Glutamatergic neuron (in vitro differentiated cells): ENCODE results near the gene PSG1. TPM values are rescaled to one million over a fixed set of nuclear protein-coding genes. Genes with fewer than 3 reads are reported as not detected.
"Not testable (repeated sequence)": the region's sequence is repeated elsewhere in the genome, so short reads cannot be mapped to it uniquely, and the experiment has no call there.

Source experiments
- DNase-seq: peaks from one replicate; pipeline ENCODE4 v3.0.0; 2022
- H3K27ac Mint-ChIP-seq: one replicate; pipeline ENCODE4 v1.8.0; 2020; ENCODE audit warnings: mild to moderate bottlenecking, mixed read lengths, inconsistent platforms; ENCODE audit not compliant: unreplicated experiment
- H3K27me3 Mint-ChIP-seq: one replicate; pipeline ENCODE4 v1.8.0; 2020; ENCODE audit warnings: mild to moderate bottlenecking, moderate library complexity, mixed read lengths, inconsistent platforms; ENCODE audit not compliant: unreplicated experiment
- H3K36me3 Mint-ChIP-seq: one replicate; pipeline ENCODE4 v1.8.0; 2020; ENCODE audit warnings: mild to moderate bottlenecking, mixed read lengths, inconsistent platforms; ENCODE audit not compliant: unreplicated experiment
- H3K4me1 Mint-ChIP-seq: one replicate; pipeline ENCODE4 v1.8.0; 2020; ENCODE audit warnings: mild to moderate bottlenecking, low read depth, mixed read lengths, inconsistent platforms; ENCODE audit not compliant: unreplicated experiment
- H3K4me3 Mint-ChIP-seq: one replicate; pipeline ENCODE4 v1.8.0; 2020; ENCODE audit warnings: mild to moderate bottlenecking, mixed read lengths, inconsistent platforms; ENCODE audit not compliant: unreplicated experiment
- H3K9me3 Mint-ChIP-seq: one replicate; pipeline ENCODE4 v1.8.0; 2020; ENCODE audit warnings: mild to moderate bottlenecking, moderate library complexity, mixed read lengths, inconsistent platforms; ENCODE audit not compliant: unreplicated experiment
- total RNA-seq: library from RNA; stranded (reverse); fragmentation: NEBNext Ultra II Directional; extraction: Animal tissue kit (Norgen Biotek cat#: 25700); gene quantifications from one replicate; pipeline ENCODE4 v1.2.1, GENCODE V29; 2021; ENCODE audit not compliant: unreplicated experiment
- TF ChIP-seq, protein P1 (sequence below): fragments of 200-600 bp; sonication (generic); IDR thresholded peaks from one replicate; pipeline ENCODE4 v1.5.0; 2021; ENCODE audit not compliant: partially characterized antibody, unreplicated experiment

The PSG1 gene
- total RNA-seq, 1 donor from 2014 or later, result not detected

DNA sequence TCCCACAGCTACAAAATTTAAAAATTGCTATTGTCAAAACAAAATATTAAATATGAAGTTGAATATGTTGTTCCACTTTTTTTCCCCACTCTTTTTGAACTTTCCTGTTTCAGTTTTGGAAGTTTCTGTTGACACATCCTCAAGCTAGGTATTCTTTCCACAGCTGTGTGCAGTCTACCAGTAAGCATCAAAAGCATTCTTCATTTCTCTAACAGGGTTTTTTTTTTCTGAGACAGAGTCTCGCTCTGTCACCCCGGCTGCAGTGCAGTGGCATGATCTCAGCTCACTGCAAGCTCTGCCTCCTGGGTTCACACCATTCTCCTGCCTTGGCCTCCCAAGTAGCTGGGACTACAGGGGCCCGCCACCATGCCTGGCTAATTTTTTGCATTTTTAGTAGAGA is 5.4 kb downstream of the PSG1 start:
- H3K36me3 Mint-ChIP-seq, H3K9me3 Mint-ChIP-seq, H3K27ac Mint-ChIP-seq, H3K4me3 Mint-ChIP-seq, H3K4me1 Mint-ChIP-seq, DNase-seq, H3K27me3 Mint-ChIP-seq: not testable (repeated sequence)

DNA sequence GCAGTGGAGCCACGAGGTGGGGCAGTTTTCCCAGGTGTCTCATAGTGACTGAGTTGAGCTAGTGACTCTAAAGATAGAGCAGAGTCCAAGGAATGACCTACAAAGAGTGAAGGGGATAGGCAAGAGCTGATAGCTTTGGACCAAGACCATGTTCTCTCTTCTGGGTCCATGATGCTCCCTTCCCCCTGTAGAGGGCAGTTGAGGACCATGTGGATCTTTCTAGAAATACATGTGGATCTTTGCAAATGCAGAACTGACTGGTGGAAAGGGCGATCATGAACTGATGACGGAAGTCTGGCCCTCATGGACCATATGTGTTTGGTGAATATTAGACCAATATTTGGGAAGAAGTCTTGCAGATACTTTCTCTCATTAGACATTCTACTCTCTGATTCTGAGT is 6.9 kb downstream of the PSG1 start:
- H3K27ac Mint-ChIP-seq, result no peak overlapping the region
- H3K27me3 Mint-ChIP-seq, result no peaks in the 10 kb centered on the region
- H3K4me3 Mint-ChIP-seq, result no peak overlapping the region
- TF ChIP-seq, protein P1, sequence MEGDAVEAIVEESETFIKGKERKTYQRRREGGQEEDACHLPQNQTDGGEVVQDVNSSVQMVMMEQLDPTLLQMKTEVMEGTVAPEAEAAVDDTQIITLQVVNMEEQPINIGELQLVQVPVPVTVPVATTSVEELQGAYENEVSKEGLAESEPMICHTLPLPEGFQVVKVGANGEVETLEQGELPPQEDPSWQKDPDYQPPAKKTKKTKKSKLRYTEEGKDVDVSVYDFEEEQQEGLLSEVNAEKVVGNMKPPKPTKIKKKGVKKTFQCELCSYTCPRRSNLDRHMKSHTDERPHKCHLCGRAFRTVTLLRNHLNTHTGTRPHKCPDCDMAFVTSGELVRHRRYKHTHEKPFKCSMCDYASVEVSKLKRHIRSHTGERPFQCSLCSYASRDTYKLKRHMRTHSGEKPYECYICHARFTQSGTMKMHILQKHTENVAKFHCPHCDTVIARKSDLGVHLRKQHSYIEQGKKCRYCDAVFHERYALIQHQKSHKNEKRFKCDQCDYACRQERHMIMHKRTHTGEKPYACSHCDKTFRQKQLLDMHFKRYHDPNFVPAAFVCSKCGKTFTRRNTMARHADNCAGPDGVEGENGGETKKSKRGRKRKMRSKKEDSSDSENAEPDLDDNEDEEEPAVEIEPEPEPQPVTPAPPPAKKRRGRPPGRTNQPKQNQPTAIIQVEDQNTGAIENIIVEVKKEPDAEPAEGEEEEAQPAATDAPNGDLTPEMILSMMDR, result no peak
- H3K36me3 Mint-ChIP-seq, result no peaks in the 10 kb centered on the region
- no peaks in the 10 kb centered on the region for H3K4me1 Mint-ChIP-seq
- DNase-seq, result no peak
- peaks cover 4% of the 10 kb centered on the region for H3K9me3 Mint-ChIP-seq

DNA sequence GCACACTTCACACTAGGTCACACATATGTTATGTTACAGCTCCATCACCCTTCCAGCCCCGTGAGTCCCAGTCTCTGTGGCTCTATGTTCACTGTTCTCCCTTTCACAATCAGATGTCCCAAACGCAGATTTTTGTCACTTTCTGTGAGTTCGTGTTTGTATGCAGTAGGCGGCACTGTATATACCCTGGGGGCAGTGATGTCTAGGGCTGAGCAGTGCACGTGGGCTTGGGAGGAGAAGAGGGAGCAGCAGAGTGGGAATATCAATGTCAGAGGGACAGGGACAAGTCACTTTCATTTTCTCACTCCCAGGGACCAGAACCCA is 22.0 kb downstream of the PSG1 start:
- Mint-ChIP-seq H3K4me1 (no peaks in the 10 kb centered on the region), H3K9me3 (peaks cover 7% of the 10 kb centered on the region), H3K27ac (no peak overlapping the region), H3K27me3 (peaks cover 9% of the 10 kb centered on the region), H3K36me3 (no peaks in the 10 kb centered on the region), H3K4me3 (no peak overlapping the region)
- TF ChIP-seq, protein P1, result no peak
- no peak for DNase-seq

DNA sequence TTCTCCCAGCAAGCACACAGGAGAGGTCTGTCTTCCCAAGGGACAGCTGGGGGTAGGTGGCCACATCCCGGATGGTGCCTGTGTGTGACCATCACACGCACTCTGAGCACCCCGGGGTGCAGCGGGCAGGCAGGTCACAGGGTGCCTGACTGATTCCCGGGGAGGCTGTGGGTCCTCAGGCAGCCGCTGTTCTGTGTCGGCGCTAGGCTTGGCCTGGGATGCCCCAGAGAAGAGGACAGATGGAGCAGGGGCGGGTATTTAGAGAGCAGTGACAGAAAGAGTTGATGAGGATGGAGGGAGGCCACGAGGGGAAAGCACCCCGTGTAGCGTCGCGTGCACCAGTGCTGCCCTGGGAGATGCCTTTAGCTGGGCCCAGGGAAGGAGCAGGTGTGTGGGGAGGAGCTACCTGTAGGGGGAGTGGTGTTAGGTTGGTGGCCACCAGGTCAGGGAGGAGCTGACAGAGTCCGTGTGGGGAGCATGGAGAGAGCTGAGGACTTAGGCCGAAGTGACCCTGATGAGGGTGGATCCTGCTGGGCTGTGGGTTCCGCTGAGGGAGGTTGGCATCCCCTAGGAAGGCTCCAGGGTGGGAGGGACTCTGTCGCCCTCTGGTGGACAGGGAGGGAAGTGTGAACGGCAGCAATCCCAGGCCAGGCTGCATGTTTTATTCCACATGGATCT is 22.5 kb downstream of the PSG1 start:
- H3K27me3 Mint-ChIP-seq, H3K27ac Mint-ChIP-seq, H3K4me3 Mint-ChIP-seq, DNase-seq, H3K36me3 Mint-ChIP-seq, H3K9me3 Mint-ChIP-seq, H3K4me1 Mint-ChIP-seq: not testable (repeated sequence)
- TF ChIP-seq, protein P1, result peak; percentile 74

DNA sequence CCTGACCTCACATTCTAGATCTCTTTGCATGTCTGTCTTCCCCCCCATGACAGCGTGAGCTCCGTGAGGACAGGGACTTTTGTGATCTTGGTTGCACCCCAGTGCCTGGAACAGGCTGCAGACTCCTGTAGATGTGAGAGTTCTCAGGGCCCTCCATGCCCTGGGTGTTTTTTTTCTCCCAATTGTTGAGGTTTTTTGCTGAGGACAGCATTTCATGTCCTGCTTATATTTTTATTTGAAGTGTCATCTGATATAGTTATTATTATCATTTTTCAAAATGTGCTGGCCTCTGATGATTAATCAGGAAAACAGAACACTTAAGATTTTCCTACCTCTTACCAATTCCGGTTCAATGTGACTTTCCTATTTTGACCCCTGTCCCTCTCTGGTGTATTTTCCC is 24.8 kb downstream of the PSG1 start:
- not testable (repeated sequence) for H3K4me3 Mint-ChIP-seq, H3K9me3 Mint-ChIP-seq
- H3K27me3 Mint-ChIP-seq, result peaks cover 14% of the 10 kb centered on the region

DNA sequence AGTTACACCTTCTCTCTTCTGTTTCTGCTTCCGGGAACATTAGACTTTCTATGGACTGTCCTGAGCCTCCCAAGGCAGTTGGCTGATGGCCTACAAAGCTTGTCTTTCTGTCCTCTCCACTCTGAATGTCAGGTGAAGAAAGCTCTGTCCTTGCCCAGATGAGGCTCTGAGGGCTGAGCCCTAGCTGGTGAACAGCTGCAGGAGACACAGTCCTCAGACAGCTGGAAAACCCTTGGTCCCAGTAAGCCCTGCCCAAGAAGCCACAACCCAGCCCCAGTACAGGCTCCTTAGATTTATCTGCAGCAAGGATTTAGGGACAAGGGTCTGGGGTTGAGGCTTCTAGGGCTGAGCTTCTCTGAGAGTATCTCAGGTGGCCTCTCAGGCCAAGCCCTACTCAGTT is 26.3 kb downstream of the PSG1 start:
- DNase-seq, H3K4me1 Mint-ChIP-seq, H3K4me3 Mint-ChIP-seq, H3K36me3 Mint-ChIP-seq, H3K9me3 Mint-ChIP-seq, H3K27ac Mint-ChIP-seq: not testable (repeated sequence)
- H3K27me3 Mint-ChIP-seq, result peaks cover 14% of the 10 kb centered on the region

More for the DNA sequence above, 24.8 kb downstream of the PSG1 start:
- H3K27ac Mint-ChIP-seq, H3K4me1 Mint-ChIP-seq, DNase-seq, H3K36me3 Mint-ChIP-seq: not testable (repeated sequence)

DNA sequence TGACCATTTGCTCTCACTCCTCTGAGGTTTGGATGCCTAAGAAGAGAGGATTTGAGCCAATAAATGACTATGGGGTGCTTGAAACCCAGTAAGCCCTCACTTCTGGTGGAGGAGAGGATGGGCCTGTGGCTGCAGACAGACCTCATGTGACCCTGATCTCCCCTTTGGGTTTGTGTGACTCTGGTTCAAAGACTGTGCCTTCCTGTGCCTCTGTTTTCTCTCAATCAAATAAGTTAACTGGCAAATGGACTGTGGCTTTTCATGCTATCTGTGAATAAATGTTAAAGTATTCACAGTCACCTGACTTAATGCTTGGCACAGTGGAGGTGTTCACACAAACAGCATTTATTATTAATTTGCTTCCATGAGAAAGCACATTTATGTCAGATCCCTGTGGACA is 26.7 kb downstream of the PSG1 start:
- not testable (repeated sequence) for H3K4me3 Mint-ChIP-seq, H3K4me1 Mint-ChIP-seq, H3K36me3 Mint-ChIP-seq, H3K27ac Mint-ChIP-seq, H3K9me3 Mint-ChIP-seq, DNase-seq
- H3K27me3 Mint-ChIP-seq, result peaks cover 14% of the 10 kb centered on the region

DNA sequence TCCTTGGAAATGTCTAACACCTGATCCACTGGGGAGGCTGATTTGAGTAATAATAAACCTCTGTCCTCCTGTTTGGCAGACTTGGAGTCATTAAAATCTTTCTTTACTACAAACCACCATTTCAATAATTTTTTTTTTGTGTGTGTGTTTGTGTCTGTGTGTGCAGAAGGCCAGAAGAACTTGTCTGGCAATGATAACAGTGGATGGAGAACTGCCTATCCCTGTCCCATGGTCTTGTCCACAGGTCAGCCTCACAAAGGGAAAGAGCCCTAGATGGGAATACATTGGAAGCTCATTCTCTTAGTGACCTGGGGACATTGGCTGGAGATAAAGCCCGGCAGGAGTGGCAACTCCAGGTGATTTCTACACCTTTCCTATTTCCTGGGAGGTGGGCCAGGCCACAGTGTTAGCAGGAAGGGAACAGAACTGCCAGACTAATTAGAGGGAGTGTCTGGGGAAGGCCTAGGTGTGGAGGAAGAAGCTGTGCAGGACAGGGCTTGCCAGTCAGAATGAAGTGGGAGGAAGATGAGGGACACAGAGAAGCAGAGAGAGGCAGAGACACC is 27.7 kb downstream of the PSG1 start:
- not testable (repeated sequence) for H3K4me3 Mint-ChIP-seq, H3K36me3 Mint-ChIP-seq, DNase-seq, H3K9me3 Mint-ChIP-seq, H3K4me1 Mint-ChIP-seq, H3K27ac Mint-ChIP-seq
- peaks cover 12% of the 10 kb centered on the region for H3K27me3 Mint-ChIP-seq
